HepG2 (cell line): Measurements from ENCODE around the gene LRFN2. TPM values are rescaled to one million over a fixed set of nuclear protein-coding genes. Genes with fewer than 3 reads are reported as not detected.

Experiments
- ATAC-seq: fragments of 200-7000 bp; cut with Tn5 transposase; 3 replicates; pipeline ENCODE4 v1.9.1; 2020; ENCODE audit warnings: mild to moderate bottlenecking, moderate library complexity
- BruUV-seq: library from RNA; stranded (reverse); fragments of 400-500 nt; replicated peaks from 2 replicates; lab custom pipeline; 2021; lab: Mats Ljungman, UMichigan
- CTCF ChIA-PET: fragments of 300-600 bp; formaldehyde crosslinking; extraction: SDS; loops from one replicate; lab custom pipeline; 2021; ENCODE audit warnings: low total read pairs, inconsistent platforms, low intra/inter-chr PET ratio; lab: Yijun Ruan, JAX
- POLR2A ChIA-PET: fragments of 350-600 bp; sonication (Branson Sonifier 250); formaldehyde crosslinking; loops from one replicate; lab custom pipeline; 2020; ENCODE audit warnings: antibody characterized with exemption, inconsistent platforms; lab: Yijun Ruan, JAX
- DNase-seq: peaks from one replicate; pipeline ENCODE4 v3.0.0-alpha.2; 2015; ENCODE audit warnings: low spot score
- FAIRE-seq: peaks from 3 replicates; lab custom pipeline; 2011; peaks lifted over from hg19 to GRCh38; lab: Jason Lieb, UNC
- H2AFZ ChIP-seq: one replicate; pipeline ENCODE4 v1.6.1; 2011; ENCODE audit warnings: low read length, inconsistent platforms
- H3K27ac ChIP-seq: fragments of 300-600 bp; 3 replicates; pipeline ENCODE4 v1.8.0; 2011; ENCODE audit warnings: mixed run types, mild to moderate bottlenecking, mixed read lengths, low read length, inconsistent platforms; ENCODE audit not compliant: insufficient read depth; ENCODE audit errors: extremely low read length
- H3K27me3 ChIP-seq, 2 experiments: fragments of 200-600 bp in 1 of 2; 2 replicates in 1 of 2; 3 replicates in 1 of 2; pipeline versions ENCODE4 v1.6.0 to v1.8.0; 2011; ENCODE audit warnings: low read length in 2 of 2, mild to moderate bottlenecking in 2 of 2, moderate library complexity in 2 of 2, inconsistent platforms in 1 of 2; ENCODE audit not compliant: insufficient read depth in 2 of 2, control insufficient read depth in 1 of 2
- H3K36me3 ChIP-seq, 2 experiments: fragments of 200-600 bp in 1 of 2; replicated peaks in 1 of 2; 2 replicates in 1 of 2; 3 replicates in 1 of 2; pipeline versions ENCODE4 v1.5.1 to v1.8.0; 2011; ENCODE audit warnings: low read length in 2 of 2, inconsistent platforms in 1 of 2; ENCODE audit not compliant: insufficient read depth in 2 of 2, control insufficient read depth in 1 of 2
- H3K4me1 ChIP-seq: 2 replicates; pipeline ENCODE4 v1.5.1; 2012; ENCODE audit warnings: low read length, inconsistent platforms; ENCODE audit not compliant: insufficient read depth
- H3K4me2 ChIP-seq: 2 replicates; pipeline ENCODE4 v1.6.0; 2011; ENCODE audit warnings: low read depth, low read length, inconsistent platforms
- H3K4me3 ChIP-seq, 3 experiments: fragments of 200-600 bp in 1 of 3; sonication (generic), shearing (Covaris generic) in 1 of 3; replicated peaks in 1 of 3; 2 replicates each; pipeline ENCODE4 v1.5.1; 2011 to 2016; ENCODE audit warnings: low read length in 3 of 3, inconsistent platforms in 2 of 3, low read depth in 2 of 3, mild to moderate bottlenecking in 2 of 3, control low read depth in 1 of 3, mixed read lengths in 1 of 3; ENCODE audit not compliant: insufficient read depth in 1 of 3
- H3K79me2 ChIP-seq: one replicate; pipeline ENCODE4 v1.6.1; 2011; ENCODE audit warnings: low read length, inconsistent platforms; ENCODE audit not compliant: insufficient read depth
- H3K9ac ChIP-seq: 2 replicates; pipeline ENCODE4 v1.6.0; 2011; ENCODE audit warnings: mild to moderate bottlenecking, low read depth, low read length, inconsistent platforms; ENCODE audit not compliant: insufficient read depth
- H3K9me3 ChIP-seq: 2 replicates; pipeline ENCODE4 v1.5.1; 2012; ENCODE audit warnings: mild to moderate bottlenecking, low read length
- H4K20me1 ChIP-seq: 2 replicates; pipeline ENCODE4 v1.6.0; 2011; ENCODE audit warnings: inconsistent platforms, mild to moderate bottlenecking, low read length, moderate library complexity; ENCODE audit not compliant: insufficient read depth
- ATAD3A ChIP-seq: sonication (generic); formaldehyde crosslinking; IDR thresholded peaks from 2 replicates; pipeline ENCODE4 v1.4.0; 2020; ENCODE audit warnings: missing genetic modification reagents
- HHEX ChIP-seq: IDR thresholded peaks from 2 replicates; pipeline ENCODE4 v1.6.1; 2016; ENCODE audit warnings: control low read depth
- JUNB ChIP-seq: sonication (generic); formaldehyde crosslinking; IDR thresholded peaks from 2 replicates; pipeline ENCODE4 v1.8.0; 2022; ENCODE audit warnings: missing genetic modification reagents, mild to moderate bottlenecking, borderline replicate concordance
- MIER3 ChIP-seq: IDR thresholded peaks from 2 replicates; pipeline ENCODE4 v1.6.1; 2016; ENCODE audit warnings: missing compliant biosample characterization, borderline replicate concordance
- NCOA1 ChIP-seq: sonication (generic); formaldehyde crosslinking; IDR thresholded peaks from 2 replicates; pipeline ENCODE4 v1.9.0; 2021; ENCODE audit warnings: missing genetic modification reagents
- ZNF207 ChIP-seq: fragments of 450-650 bp; IDR thresholded peaks from 2 replicates; pipeline ENCODE4 v1.6.1; 2016; ENCODE audit warnings: antibody characterized with exemption, borderline replicate concordance
- WGBS: methylation state at CpG from one replicate; pipeline ENCODE4 v1.1.6; 2017; ENCODE audit warnings: low lambda C conversion rate; 5-methylcytosine and 5-hydroxymethylcytosine counted together
- in situ Hi-C: cut with HindIII; loops from 2 replicates; pipeline ENCODE4 v1.10.0; 2017; ENCODE audit warnings: low pct_unique_long_range_greater_than_20kb; ENCODE audit not compliant: extremely low pct_ligation_motif_present
- intact Hi-C: fragments of 100-400 bp; cut with micrococcal nuclease; formaldehyde crosslinking; loops from one replicate; pipeline ENCODE4 v1.10.0; 2022; ENCODE audit not compliant: unreplicated experiment
- polyA plus RNA-seq, 8 experiments: library from polyadenylated mRNA; depleted of rRNA in 3 of 8; stranded (reverse) in 7 of 8; unstranded in 1 of 8; fragments of >200 nt; fragmentation: Illumina TruSeq in 4 of 8; extraction: Trizol in 4 of 8; gene quantifications; 2 replicates each; pipeline versions ENCODE4 v1.2.1 to v1.2.3, GENCODE V29; 2011 to 2016; ENCODE audit warnings: low read depth in 4 of 8, missing spikeins in 1 of 8, mixed read lengths in 1 of 8; ENCODE audit not compliant: insufficient read depth in 1 of 8
- total RNA-seq, 5 experiments: library from RNA; depleted of rRNA; stranded (reverse); fragments of >200 nt; fragmentation: Illumina TruSeq; extraction: Trizol; gene quantifications; 2 replicates each; pipeline ENCODE4 v1.2.3, GENCODE V29; 2016; ENCODE audit warnings: low read depth in 1 of 5
- TF ChIP-seq, protein P1 (sequence below): sonication (generic); formaldehyde crosslinking; IDR thresholded peaks from 2 replicates; pipeline ENCODE4 v1.4.0; 2020; ENCODE audit warnings: missing genetic modification reagents

The LRFN2 gene
- total and polyA plus RNA-seq, 2 of the 13 experiments (the other 11 are each of a cell fraction or from before 2014, with no cell fraction given) = not detected

DNA sequence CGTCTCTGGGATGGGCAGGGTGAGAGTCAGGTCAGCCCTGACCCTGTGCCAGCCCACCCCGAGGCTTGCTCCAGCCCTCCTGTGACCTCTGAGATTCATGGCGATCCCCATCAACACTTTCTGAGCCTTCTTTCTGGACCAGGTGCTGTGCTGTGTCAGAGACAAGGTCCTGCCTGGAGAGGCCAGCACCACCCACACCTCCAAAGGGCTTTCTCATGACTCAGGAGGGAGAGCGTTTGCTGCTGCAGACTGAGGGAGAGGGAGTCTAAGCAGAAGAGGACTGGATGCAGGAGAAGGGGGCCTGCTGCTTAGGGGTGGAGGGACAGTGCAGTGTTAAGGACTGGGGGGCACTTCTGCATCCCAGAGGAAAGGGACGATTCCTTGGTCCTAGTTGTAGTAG is 193.5 kb downstream of the LRFN2 start (continued):
- TF ChIP-seq, protein P1, sequence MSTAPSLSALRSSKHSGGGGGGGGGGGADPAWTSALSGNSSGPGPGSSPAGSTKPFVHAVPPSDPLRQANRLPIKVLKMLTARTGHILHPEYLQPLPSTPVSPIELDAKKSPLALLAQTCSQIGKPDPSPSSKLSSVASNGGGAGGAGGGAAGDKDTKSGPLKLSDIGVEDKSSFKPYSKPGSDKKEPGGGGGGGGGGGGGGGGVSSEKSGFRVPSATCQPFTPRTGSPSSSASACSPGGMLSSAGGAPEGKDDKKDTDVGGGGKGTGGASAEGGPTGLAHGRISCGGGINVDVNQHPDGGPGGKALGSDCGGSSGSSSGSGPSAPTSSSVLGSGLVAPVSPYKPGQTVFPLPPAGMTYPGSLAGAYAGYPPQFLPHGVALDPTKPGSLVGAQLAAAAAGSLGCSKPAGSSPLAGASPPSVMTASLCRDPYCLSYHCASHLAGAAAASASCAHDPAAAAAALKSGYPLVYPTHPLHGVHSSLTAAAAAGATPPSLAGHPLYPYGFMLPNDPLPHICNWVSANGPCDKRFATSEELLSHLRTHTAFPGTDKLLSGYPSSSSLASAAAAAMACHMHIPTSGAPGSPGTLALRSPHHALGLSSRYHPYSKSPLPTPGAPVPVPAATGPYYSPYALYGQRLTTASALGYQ = no peak
- TF ChIP-seq MIER3 = no peak
- TF ChIP-seq, all 625 proteins: peak for 0

- DNase-seq (no peak), FAIRE-seq (no peak), ATAC-seq (no peak)
- Histone ChIP-seq H3K4me1 (no peaks in the 10 kb centered on the region), H3K27ac (no peak overlapping the region), H3K27me3 (peaks cover 0 to 4% of the 10 kb centered on the region in 2 experiments; a peak in 2 of 5 replicates), H3K9ac (no peak overlapping the region), H2AFZ (no peak overlapping the region), H3K4me2 (no peak overlapping the region), H3K36me3 (no peaks in the 10 kb centered on the region), H3K4me3 (no peak overlapping the region), H4K20me1 (no peaks in the 10 kb centered on the region), H3K9me3 (no peaks in the 10 kb centered on the region), H3K79me2 (no peaks in the 10 kb centered on the region)
- BruUV-seq = no TSS peak
- intact Hi-C loops = no loop called here
- ChIA-PET CTCF (no interaction called here), POLR2A (no interaction called here)
- WGBS = 48% methylated on average over 11 of the region's 16 CpGs
- TF ChIP-seq HHEX (no peak), JUNB (CRISPR knock-in tag) (no peak), ATAD3A (CRISPR knock-in tag) (no peak), ZNF207 (no peak), NCOA1 (no peak)
- in situ Hi-C loops = no loop called here
Measured at GRCh38 chr6:40392589-40392988, 194.6 kb downstream of the LRFN2 start.
